DMS79 treated with DMSO at 0.1 percent for 48 hours (cell line): Measurements from ENCODE around the gene NKAPL.

Experiments used
- DNase-seq: peaks from one replicate; lab custom pipeline; 2025; lab: John Stamatoyannopoulos, UW

The NKAPL gene

GRCh38 chr6:28258877-28259777 lies at the start of gene NKAPL:
TSS of gene NKAPL (plus strand) at chr6:28259297. CDS start at chr6:28259372, 75 bp downstream.
- no peak for DNase-seq

- no peak for DNase-seq
Observed at GRCh38 chr6:28209753-28210535, 49.2 kb upstream of the NKAPL start.

- DNase-seq: peak; percentile 23
Observed at GRCh38 chr6:28211840-28212509, 47.1 kb upstream of the NKAPL start.

- DNase-seq: peak; percentile 85
Observed at GRCh38 chr6:28212510-28213212, 46.4 kb upstream of the NKAPL start.

- no peak for DNase-seq
Observed at GRCh38 chr6:28213213-28213523, 45.9 kb upstream of the NKAPL start.

GRCh38 chr6:28215425-28215824 lies 43.7 kb upstream of the NKAPL start:
- DNase-seq: no peak

GRCh38 chr6:28217890-28218289 lies 41.2 kb upstream of the NKAPL start:
- no peak for DNase-seq

GRCh38 chr6:28218312-28219248 lies 40.5 kb upstream of the NKAPL start:
- DNase-seq: peak; percentile 74

GRCh38 chr6:28220257-28221133 lies 38.6 kb upstream of the NKAPL start:
- DNase-seq: no peak

GRCh38 chr6:28224131-28225055 lies 34.7 kb upstream of the NKAPL start:
- peak; percentile 44 for DNase-seq

GRCh38 chr6:28225056-28225834 lies 33.9 kb upstream of the NKAPL start, which contains the start of gene ZSCAN9:
TSS of gene ZSCAN9 (plus strand) at chr6:28225275. CDS start at chr6:28227085, 1,810 bp downstream.
- peak; percentile 90 for DNase-seq

- no peak for DNase-seq
Observed at GRCh38 chr6:28226460-28226859, 32.6 kb upstream of the NKAPL start.

- DNase-seq: no peak
Observed at GRCh38 chr6:28232785-28233184, 26.3 kb upstream of the NKAPL start.

GRCh38 chr6:28235912-28236452 lies 23.1 kb upstream of the NKAPL start:
- DNase-seq: no peak

GRCh38 chr6:28239636-28240035 lies 19.5 kb upstream of the NKAPL start:
- DNase-seq: no peak

- no peak for DNase-seq
Observed at GRCh38 chr6:28240471-28240870, 18.6 kb upstream of the NKAPL start.

GRCh38 chr6:28243946-28244345 lies 15.2 kb upstream of the NKAPL start:
- DNase-seq: no peak
